Uterus (tissue), 4 donors: Measurements from ENCODE around the gene EDC4. TPM values are rescaled to one million over a fixed set of nuclear protein-coding genes. Genes with fewer than 3 reads are reported as not detected.

Source experiments
- DNase-seq, 2 donors: peaks; one replicate each; pipeline ENCODE4 v3.0.0-alpha.2; 2019 to 2020
- H3K27ac ChIP-seq, 2 donors: fragments of 200-600 bp; sonication (generic); 1 replicate in 1 of 2; 2 replicates in 1 of 2; pipeline ENCODE4 v1.5.1; 2016 to 2018
- H3K27me3 ChIP-seq, 2 donors: fragments of 200-600 bp; sonication (generic); one replicate each; pipeline ENCODE4 v1.5.1; 2018 to 2019; ENCODE audit warnings: control low read depth in 1 of 2
- H3K36me3 ChIP-seq, 2 donors: fragments of 200-600 bp; sonication (generic); one replicate each; pipeline ENCODE4 v1.5.1; 2019; ENCODE audit warnings: control low read depth in 1 of 2
- H3K4me1 ChIP-seq, 2 donors: fragments of 200-600 bp; sonication (generic); one replicate each; pipeline ENCODE4 v1.5.1; 2018 to 2019; ENCODE audit warnings: control low read depth in 1 of 2
- H3K4me3 ChIP-seq, 2 donors: fragments of 200-600 bp; sonication (generic); 1 replicate in 1 of 2; 2 replicates in 1 of 2; pipeline ENCODE4 v1.5.1; 2018 to 2019; ENCODE audit warnings: mild to moderate bottlenecking in 1 of 2
- H3K9me3 ChIP-seq, 2 donors: fragments of 200-600 bp; sonication (generic); one replicate each; pipeline ENCODE4 v1.5.1; 2019; ENCODE audit warnings: control low read depth in 1 of 2
- POLR2A ChIP-seq, 2 donors: fragments of 450-650 bp; IDR thresholded peaks; one replicate each; pipeline ENCODE4 v1.6.1; 2016; ENCODE audit warnings: antibody characterized with exemption in 2 of 2, mild to moderate bottlenecking in 1 of 2, moderate library complexity in 1 of 2
- intact Hi-C: fragments of 100-400 bp; cut with DNase I; formaldehyde crosslinking; loops from one replicate; pipeline ENCODE4 v1.15.1; 2023; ENCODE audit warnings: low total_unique reads
- total RNA-seq, 4 donors: library from RNA; depleted of rRNA in 3 of 4; stranded (reverse); fragments of >200 nt in 3 of 4; gene quantifications; one replicate each; pipeline versions ENCODE4 v1.1.0 to v1.2.4, GENCODE V29; 2014 to 2023
- TF ChIP-seq, protein P1 (sequence below), 4 experiments: fragments of 200-600 bp in 2 of 4; fragments of 450-650 bp in 2 of 4; sonication (generic) in 2 of 4; IDR thresholded peaks; one replicate each; pipeline ENCODE4 v1.5.1; 2016 to 2019; ENCODE audit warnings: antibody characterized with exemption in 4 of 4, mild to moderate bottlenecking in 2 of 4, moderate library complexity in 1 of 4
- donor health status: DM: yes; HTN: yes; CAD: no.

The EDC4 gene
- total RNA-seq, 4 donors from 2014 or later, result 19.4 to 63.7 (median 50.7) TPM

DNA sequence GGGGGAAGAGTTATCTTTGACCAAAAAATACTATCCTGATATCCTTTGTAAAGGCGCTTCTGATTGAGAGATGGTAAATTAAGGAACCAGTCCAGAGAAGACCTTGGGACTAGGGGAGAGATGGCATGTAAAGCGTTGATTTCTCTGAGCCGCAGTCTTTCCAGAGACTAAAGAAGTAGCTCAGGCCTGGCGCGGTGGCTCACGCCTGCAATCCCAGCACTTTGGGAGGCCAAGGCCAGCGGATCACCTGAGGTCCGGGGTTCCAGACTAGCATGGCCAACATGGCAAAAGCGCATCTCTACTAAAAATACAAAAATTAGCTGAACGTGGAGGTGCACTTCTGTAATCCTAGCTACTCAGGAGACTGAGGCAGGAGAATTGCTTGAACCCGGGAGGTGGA, 24.7 kb upstream of the EDC4 start:
- Histone ChIP-seq H3K4me3 (peak overlapping the region in 1 of 2 donors; percentile 84), H3K9me3 (no peaks in the 10 kb centered on the region), H3K4me1 (peaks cover 9 to 28% of the 10 kb centered on the region in 2 donors), H3K27me3 (no peaks in the 10 kb centered on the region), H3K27ac (peak overlapping the region in 1 of 2 donors; percentile 94), H3K36me3 (no peaks in the 10 kb centered on the region)
- intact Hi-C loops, result no loop called here
- no peak for DNase-seq
- TF ChIP-seq, protein P1, sequence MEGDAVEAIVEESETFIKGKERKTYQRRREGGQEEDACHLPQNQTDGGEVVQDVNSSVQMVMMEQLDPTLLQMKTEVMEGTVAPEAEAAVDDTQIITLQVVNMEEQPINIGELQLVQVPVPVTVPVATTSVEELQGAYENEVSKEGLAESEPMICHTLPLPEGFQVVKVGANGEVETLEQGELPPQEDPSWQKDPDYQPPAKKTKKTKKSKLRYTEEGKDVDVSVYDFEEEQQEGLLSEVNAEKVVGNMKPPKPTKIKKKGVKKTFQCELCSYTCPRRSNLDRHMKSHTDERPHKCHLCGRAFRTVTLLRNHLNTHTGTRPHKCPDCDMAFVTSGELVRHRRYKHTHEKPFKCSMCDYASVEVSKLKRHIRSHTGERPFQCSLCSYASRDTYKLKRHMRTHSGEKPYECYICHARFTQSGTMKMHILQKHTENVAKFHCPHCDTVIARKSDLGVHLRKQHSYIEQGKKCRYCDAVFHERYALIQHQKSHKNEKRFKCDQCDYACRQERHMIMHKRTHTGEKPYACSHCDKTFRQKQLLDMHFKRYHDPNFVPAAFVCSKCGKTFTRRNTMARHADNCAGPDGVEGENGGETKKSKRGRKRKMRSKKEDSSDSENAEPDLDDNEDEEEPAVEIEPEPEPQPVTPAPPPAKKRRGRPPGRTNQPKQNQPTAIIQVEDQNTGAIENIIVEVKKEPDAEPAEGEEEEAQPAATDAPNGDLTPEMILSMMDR (IDR thresholded peaks at IDR 0.05), result no peak
- no peak for TF ChIP-seq POLR2A (IDR thresholded peaks at IDR 0.05)

DNA sequence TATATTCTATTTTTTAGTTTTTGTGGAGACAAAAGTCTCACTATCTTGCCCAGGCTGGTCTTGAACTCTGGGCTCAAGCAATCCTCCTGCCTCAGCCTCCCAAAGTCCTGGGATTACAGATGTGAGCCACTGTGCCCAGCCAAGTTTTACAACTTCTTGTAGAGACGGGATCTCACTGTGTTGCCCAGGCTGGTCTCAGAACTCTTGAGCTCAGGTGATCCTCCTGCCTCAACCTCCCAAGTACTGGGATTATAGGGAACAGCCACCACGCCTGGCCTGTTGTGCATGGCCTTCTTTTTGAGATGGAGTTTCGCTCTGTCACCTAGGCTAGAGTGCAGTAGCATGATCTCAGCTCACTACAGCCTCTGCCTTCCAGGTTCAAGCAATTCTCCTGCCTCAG, 19.2 kb upstream of the EDC4 start:
- intact Hi-C loops, result no loop called here
- TF ChIP-seq, protein P1 (IDR thresholded peaks at IDR 0.05), result no peak
- no peak for TF ChIP-seq POLR2A (IDR thresholded peaks at IDR 0.05)
- Histone ChIP-seq H3K36me3 (no peaks in the 10 kb centered on the region), H3K27me3 (no peaks in the 10 kb centered on the region), H3K9me3 (no peaks in the 10 kb centered on the region), H3K4me1 (peaks cover 6 to 10% of the 10 kb centered on the region in 2 donors), H3K4me3 (no peak overlapping the region), H3K27ac (no peak overlapping the region)
- DNase-seq, result no peak

DNA sequence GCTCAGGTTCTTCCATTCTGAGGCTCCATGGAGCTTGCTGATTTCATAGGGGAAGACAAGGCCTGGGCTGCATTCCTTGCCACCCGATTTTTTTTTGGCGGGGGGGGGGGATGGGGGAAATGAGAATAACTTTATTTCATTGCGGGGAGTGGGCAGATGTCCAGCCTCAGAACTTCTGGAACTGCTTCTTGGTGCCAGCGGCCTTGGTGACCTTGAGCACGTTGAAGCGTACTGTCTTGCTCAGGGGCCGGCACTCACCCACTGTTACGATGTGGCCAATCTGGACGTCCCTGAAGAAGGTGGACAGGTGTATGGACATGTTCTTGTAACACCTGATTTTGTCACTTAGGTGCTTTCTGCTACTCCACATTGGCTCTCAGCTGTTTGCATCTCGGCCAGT, 17.1 kb upstream of the EDC4 start:
- H3K9me3 ChIP-seq, result no peaks in the 10 kb centered on the region
- H3K4me1 ChIP-seq, result peaks cover 6 to 10% of the 10 kb centered on the region in 2 donors
- no peak for TF ChIP-seq POLR2A (IDR thresholded peaks at IDR 0.05)
- TF ChIP-seq, protein P1 (IDR thresholded peaks at IDR 0.05), result no peak
- DNase-seq, result no peak
- H3K36me3 ChIP-seq, result no peaks in the 10 kb centered on the region
- no peak overlapping the region for H3K27ac ChIP-seq
- intact Hi-C loops, result no loop called here
- no peaks in the 10 kb centered on the region for H3K27me3 ChIP-seq
- H3K4me3 ChIP-seq, result no peak overlapping the region

DNA sequence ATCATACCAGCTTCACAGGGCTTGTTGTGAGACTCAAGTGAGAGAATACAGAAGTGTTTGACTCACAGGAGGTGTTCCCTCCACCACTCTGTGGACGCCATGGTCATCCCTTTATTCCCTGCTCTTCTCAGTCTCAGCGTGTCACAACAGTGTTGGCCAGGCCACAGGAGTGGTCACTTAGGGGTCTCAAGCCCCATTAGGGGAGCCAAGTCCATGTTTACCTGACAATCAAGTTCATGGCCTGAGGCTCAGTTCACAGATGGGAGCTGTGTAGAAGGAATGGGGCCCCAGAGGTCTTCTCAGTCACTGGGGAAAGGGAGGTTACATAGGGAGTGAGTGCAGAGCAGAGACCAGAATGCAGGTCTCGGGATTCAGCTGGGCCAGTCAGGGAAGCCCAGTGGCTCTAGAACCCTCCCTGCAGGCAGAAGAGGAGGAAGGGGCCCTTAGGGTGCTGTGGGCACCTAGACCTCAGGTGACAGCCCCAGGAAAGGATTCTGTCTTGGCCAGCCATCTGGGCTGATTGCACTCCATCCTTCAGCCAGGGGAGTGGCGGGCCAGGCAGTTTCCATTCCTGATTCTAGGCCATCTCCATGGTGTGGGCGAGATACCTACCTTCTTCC, 15.8 kb upstream of the EDC4 start:
- DNase-seq, result no peak
- no peak overlapping the region for H3K4me3 ChIP-seq
- H3K27ac ChIP-seq, result peak overlapping the region; percentile 55 to 76
- TF ChIP-seq, protein P1 (IDR thresholded peaks at IDR 0.05), result no peak
- TF ChIP-seq POLR2A (IDR thresholded peaks at IDR 0.05), result no peak
- H3K27me3 ChIP-seq, result no peaks in the 10 kb centered on the region
- H3K9me3 ChIP-seq, result no peaks in the 10 kb centered on the region
- intact Hi-C loops, result no loop called here
- H3K36me3 ChIP-seq, result no peaks in the 10 kb centered on the region
- H3K4me1 ChIP-seq, result peaks cover 6 to 10% of the 10 kb centered on the region in 2 donors

DNA sequence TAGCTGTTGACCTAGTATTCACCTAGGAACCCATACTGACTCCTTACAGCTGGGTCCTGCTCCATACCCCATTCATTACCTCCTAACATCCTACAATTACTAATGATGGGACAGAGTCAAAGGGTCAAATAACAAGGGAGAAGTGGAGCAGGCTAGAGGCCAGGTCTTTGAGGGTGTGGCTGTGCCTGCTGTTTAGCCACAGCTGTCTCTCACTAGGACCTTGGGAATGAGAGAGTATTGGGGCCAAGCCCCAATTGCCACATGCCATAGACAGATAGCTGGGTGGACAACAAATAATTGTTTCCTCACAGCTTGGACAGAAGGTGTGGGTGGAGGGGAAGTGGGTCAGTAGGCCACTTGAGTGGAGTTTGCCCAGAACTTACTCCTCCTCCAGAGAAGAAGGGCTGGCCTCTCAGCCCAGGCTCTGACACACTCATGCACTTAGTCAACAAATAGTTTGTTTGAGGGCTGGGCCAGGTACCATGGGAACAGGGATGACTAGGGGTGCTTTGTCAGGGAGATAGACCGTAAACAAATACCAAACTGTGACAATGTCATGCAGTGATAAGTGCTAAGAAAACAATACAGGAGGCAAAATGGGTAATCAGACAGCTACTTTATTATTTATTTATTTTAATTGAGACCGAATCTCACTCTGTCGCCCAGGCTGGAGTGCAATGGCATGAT, 15.2 kb upstream of the EDC4 start:
- Histone ChIP-seq H3K27me3 (no peaks in the 10 kb centered on the region), H3K9me3 (no peaks in the 10 kb centered on the region), H3K36me3 (no peaks in the 10 kb centered on the region), H3K4me3 (no peak overlapping the region), H3K27ac (peak overlapping the region; percentile 75 to 76), H3K4me1 (peaks cover 6 to 10% of the 10 kb centered on the region in 2 donors)
- intact Hi-C loops, result no loop called here
- DNase-seq, result peak; percentile 76 to 82
- TF ChIP-seq, protein P1 (IDR thresholded peaks at IDR 0.05), result no peak
- TF ChIP-seq POLR2A (IDR thresholded peaks at IDR 0.05), result no peak
